ENCODE data around the gene HNRNPAB.

The HNRNPAB gene

GRCh38 chr5:178229861-178230260 is 25.5 kb downstream of the HNRNPAB start:
- Histone ChIP-seq H3K9me2 (replicated peaks; ENCODE audit: low read depth, low read length) (no peaks in the 10 kb centered on the region), H3K27me3 (ENCODE audit: insufficient read depth, low read length, poor library complexity, severe bottlenecking) (no peaks in the 10 kb centered on the region), H3K4me2 (ENCODE audit: low read depth, low read length, poor library complexity, severe bottlenecking) (peak overlapping the region; percentile 34), H2AFZ (ENCODE audit: low read length) (no peak overlapping the region), H3K4me3 (ENCODE audit: low read length, poor library complexity, severe bottlenecking) (no peak overlapping the region), H3K9me3 (ENCODE audit: insufficient read depth, low read depth, low read length) (no peaks in the 10 kb centered on the region), H3K4me1 (ENCODE audit: insufficient read depth, low read length, poor library complexity, severe bottlenecking) (peaks cover 12% of the 10 kb centered on the region), H3K36me3 (ENCODE audit: insufficient read depth, low read length) (no peaks in the 10 kb centered on the region; the same call in 1 of the 2 replicates), H4K20me1 (ENCODE audit: insufficient read depth, low read length, poor library complexity, severe bottlenecking) (peaks cover 17% of the 10 kb centered on the region), H3K9ac (ENCODE audit: low read depth, low read length, poor library complexity, severe bottlenecking) (no peak overlapping the region), H3K79me2 (ENCODE audit: insufficient read depth, low read length) (peaks cover 26% of the 10 kb centered on the region), H3F3A (ENCODE audit: low read depth) (no peaks in the 10 kb centered on the region)
- no peak for TF ChIP-seq CTCF (conservative IDR thresholded peaks at IDR 0.05; ENCODE audit: low read length)
- no peak for TF ChIP-seq EZH2phosphoT487 (IDR thresholded peaks at IDR 0.05; ENCODE audit: borderline replicate concordance)

- no peak for TF ChIP-seq EZH2phosphoT487 (IDR thresholded peaks at IDR 0.05; ENCODE audit: borderline replicate concordance)
- no peak for TF ChIP-seq CTCF (conservative IDR thresholded peaks at IDR 0.05; ENCODE audit: low read length)
- Histone ChIP-seq H3K4me2 (ENCODE audit: low read depth, low read length, poor library complexity, severe bottlenecking) (peak overlapping the region; percentile 87), H3K9me3 (ENCODE audit: insufficient read depth, low read depth, low read length) (no peaks in the 10 kb centered on the region), H2AFZ (ENCODE audit: low read length) (no peak overlapping the region), H3K9ac (ENCODE audit: low read depth, low read length, poor library complexity, severe bottlenecking) (peak overlapping the region; percentile 83), H4K20me1 (ENCODE audit: insufficient read depth, low read length, poor library complexity, severe bottlenecking) (peaks cover 17% of the 10 kb centered on the region), H3K36me3 (ENCODE audit: insufficient read depth, low read length) (no peaks in the 10 kb centered on the region; the same call in 1 of the 2 replicates), H3K4me3 (ENCODE audit: low read length, poor library complexity, severe bottlenecking) (peak overlapping the region; percentile 88), H3K27me3 (ENCODE audit: insufficient read depth, low read length, poor library complexity, severe bottlenecking) (no peaks in the 10 kb centered on the region), H3K4me1 (ENCODE audit: insufficient read depth, low read length, poor library complexity, severe bottlenecking) (peaks cover 12% of the 10 kb centered on the region), H3F3A (ENCODE audit: low read depth) (no peaks in the 10 kb centered on the region), H3K79me2 (ENCODE audit: insufficient read depth, low read length) (peaks cover 26% of the 10 kb centered on the region), H3K9me2 (replicated peaks; ENCODE audit: low read depth, low read length) (no peaks in the 10 kb centered on the region)
These were observed 26.7 kb downstream of the HNRNPAB start for GRCh38 chr5:178230879-178231538.

GRCh38 chr5:178231539-178232123 is 27.3 kb downstream of the HNRNPAB start:
- peak overlapping the region; percentile 83 for H3K9ac ChIP-seq (ENCODE audit: low read depth, low read length, poor library complexity, severe bottlenecking)
- H3K27me3 ChIP-seq (ENCODE audit: insufficient read depth, low read length, poor library complexity, severe bottlenecking), result no peaks in the 10 kb centered on the region
- TF ChIP-seq EZH2phosphoT487 (IDR thresholded peaks at IDR 0.05; ENCODE audit: borderline replicate concordance) (no peak), CTCF (conservative IDR thresholded peaks at IDR 0.05; ENCODE audit: low read length) (no peak)
- H3K9me2 ChIP-seq (replicated peaks; ENCODE audit: low read depth, low read length), result no peaks in the 10 kb centered on the region
- H3K9me3 ChIP-seq (ENCODE audit: insufficient read depth, low read depth, low read length), result no peaks in the 10 kb centered on the region
- H3K4me1 ChIP-seq (ENCODE audit: insufficient read depth, low read length, poor library complexity, severe bottlenecking), result peaks cover 12% of the 10 kb centered on the region
- H3K4me3 ChIP-seq (ENCODE audit: low read length, poor library complexity, severe bottlenecking), result peak overlapping the region; percentile 88
- peak overlapping the region; percentile 87 for H3K4me2 ChIP-seq (ENCODE audit: low read depth, low read length, poor library complexity, severe bottlenecking)
- no peak overlapping the region for H2AFZ ChIP-seq (ENCODE audit: low read length)
- H3K36me3 ChIP-seq (ENCODE audit: insufficient read depth, low read length), result no peaks in the 10 kb centered on the region; the same call in 1 of the 2 replicates
- no peaks in the 10 kb centered on the region for H3F3A ChIP-seq (ENCODE audit: low read depth)
- H3K79me2 ChIP-seq (ENCODE audit: insufficient read depth, low read length), result peaks cover 26% of the 10 kb centered on the region
- peaks cover 17% of the 10 kb centered on the region for H4K20me1 ChIP-seq (ENCODE audit: insufficient read depth, low read length, poor library complexity, severe bottlenecking)
